ENCODE results near the gene FSTL5. TPM values are rescaled to one million over a fixed set of nuclear protein-coding genes. Genes with fewer than 3 reads are reported as not detected.

FSTL5 gene
- total RNA-seq, 2 donors from 2014 or later, result not detected

DNA sequence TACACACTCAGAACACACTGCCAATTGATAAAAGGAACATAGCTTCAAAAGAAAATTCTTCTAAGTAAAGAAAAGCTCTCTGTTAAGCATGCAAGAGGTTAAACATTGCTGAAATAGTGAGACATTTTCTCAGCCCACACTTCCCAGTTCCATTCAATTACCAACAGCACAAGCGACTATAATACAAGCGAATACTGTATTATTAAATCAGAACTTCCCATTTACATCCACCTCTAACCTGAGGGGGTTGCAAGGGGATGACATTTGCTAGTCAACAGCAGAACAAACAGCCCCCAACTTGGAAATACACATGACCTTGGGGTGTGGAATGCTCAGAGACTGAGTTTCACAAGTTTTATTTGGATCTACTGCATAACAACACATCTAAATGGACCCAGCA is 1.1 kb downstream of the FSTL5 start:
- no peak overlapping the region for H3K4me3 ChIP-seq
- H3K27ac ChIP-seq, result no peak overlapping the region
- no peaks in the 10 kb centered on the region for H3K4me1 ChIP-seq
- no peaks in the 10 kb centered on the region for H3K9me3 ChIP-seq
- peaks cover 0 to 3% of the 10 kb centered on the region in 2 donors for H3K27me3 ChIP-seq
- H3K36me3 ChIP-seq, result no peaks in the 10 kb centered on the region
- TF ChIP-seq, protein P1, sequence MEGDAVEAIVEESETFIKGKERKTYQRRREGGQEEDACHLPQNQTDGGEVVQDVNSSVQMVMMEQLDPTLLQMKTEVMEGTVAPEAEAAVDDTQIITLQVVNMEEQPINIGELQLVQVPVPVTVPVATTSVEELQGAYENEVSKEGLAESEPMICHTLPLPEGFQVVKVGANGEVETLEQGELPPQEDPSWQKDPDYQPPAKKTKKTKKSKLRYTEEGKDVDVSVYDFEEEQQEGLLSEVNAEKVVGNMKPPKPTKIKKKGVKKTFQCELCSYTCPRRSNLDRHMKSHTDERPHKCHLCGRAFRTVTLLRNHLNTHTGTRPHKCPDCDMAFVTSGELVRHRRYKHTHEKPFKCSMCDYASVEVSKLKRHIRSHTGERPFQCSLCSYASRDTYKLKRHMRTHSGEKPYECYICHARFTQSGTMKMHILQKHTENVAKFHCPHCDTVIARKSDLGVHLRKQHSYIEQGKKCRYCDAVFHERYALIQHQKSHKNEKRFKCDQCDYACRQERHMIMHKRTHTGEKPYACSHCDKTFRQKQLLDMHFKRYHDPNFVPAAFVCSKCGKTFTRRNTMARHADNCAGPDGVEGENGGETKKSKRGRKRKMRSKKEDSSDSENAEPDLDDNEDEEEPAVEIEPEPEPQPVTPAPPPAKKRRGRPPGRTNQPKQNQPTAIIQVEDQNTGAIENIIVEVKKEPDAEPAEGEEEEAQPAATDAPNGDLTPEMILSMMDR (IDR thresholded peaks at IDR 0.05), result no peak
- no peak for DNase-seq (ENCODE audit: low spot score)

DNA sequence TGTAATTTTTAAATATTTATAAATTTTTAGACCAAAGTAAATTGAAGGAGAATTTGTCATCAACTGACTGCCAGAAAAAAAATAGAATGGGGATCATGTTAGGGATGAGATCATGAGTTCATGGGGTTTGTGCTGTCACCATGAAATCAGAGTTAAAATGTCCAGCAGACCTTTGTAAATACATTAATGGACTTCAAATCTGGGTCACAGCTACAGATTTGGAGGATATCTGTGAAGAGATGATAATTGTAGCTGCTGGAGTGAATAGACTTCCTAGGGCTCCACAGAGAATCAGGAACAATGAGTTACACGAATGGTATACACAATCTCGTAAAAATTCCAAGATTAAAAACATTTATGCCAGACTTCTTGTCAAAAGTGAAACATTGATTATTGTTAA is 6.6 kb downstream of the FSTL5 start:
- H3K36me3 ChIP-seq, result no peaks in the 10 kb centered on the region
- TF ChIP-seq, protein P1 (IDR thresholded peaks at IDR 0.05), result no peak
- DNase-seq (ENCODE audit: low spot score), result no peak
- H3K27ac ChIP-seq, result no peak overlapping the region
- H3K4me1 ChIP-seq, result no peaks in the 10 kb centered on the region
- no peaks in the 10 kb centered on the region for H3K27me3 ChIP-seq
- H3K4me3 ChIP-seq, result no peak overlapping the region
- H3K9me3 ChIP-seq, result no peaks in the 10 kb centered on the region

DNA sequence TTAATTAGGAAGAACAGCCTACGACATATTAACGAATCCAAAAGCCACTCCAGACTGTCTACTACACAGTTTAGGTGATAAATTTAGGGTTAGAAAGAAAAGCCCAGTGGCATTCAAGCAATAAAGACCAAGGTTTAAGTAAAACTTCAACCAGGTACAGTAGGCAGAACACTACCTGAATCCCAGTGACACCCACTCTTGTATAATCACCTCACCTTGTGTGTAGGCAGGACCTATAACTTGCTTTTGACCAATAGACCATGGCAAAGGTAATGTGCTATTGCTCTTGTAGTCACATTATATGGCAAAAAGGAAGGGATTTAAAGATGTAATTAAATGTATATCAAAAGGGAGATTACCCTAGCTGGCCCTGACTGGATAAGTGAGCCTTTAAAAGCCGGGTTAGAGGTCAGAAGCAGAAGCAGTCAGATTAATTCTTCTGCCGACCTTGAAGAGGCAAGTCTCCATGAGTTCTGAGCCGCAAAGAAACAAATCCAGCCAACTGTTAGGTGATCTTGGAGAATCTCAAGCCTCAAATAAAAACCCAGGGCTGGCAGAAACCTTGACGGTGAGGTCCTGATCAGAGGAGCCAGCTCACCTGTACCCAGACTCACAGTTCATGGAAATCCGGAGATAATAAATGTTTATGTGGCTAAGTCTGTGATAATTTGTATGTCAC is 8.8 kb downstream of the FSTL5 start:
- TF ChIP-seq, protein P1 (IDR thresholded peaks at IDR 0.05), result no peak
- Histone ChIP-seq H3K36me3 (no peaks in the 10 kb centered on the region), H3K27ac (no peak overlapping the region), H3K27me3 (no peaks in the 10 kb centered on the region), H3K9me3 (no peaks in the 10 kb centered on the region), H3K4me3 (no peak overlapping the region), H3K4me1 (no peaks in the 10 kb centered on the region)
- DNase-seq (ENCODE audit: low spot score), result no peak

DNA sequence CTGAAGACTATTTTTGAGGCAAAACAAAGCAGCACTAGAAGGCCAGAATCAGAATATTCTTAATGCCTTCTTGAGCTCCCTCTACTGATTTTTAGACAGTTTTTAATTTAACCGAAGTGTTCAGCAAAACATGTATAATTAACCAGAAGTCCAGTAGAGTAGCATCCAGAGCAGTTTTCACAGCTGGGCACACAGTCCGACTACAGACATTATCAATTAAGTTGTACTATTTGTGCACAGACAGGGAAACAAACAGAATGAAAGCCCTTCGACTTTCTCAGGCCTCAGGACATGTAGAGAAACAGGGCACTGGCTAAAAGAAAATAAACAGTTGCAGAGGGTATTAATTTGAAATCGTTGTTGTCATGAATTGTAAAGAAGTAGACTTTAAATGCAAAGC is 11.9 kb downstream of the FSTL5 start:
- no peaks in the 10 kb centered on the region for H3K36me3 ChIP-seq
- no peak overlapping the region for H3K27ac ChIP-seq
- H3K4me3 ChIP-seq, result no peak overlapping the region
- DNase-seq (ENCODE audit: low spot score), result no peak
- H3K27me3 ChIP-seq, result no peaks in the 10 kb centered on the region
- TF ChIP-seq, protein P1 (IDR thresholded peaks at IDR 0.05), result no peak
- no peaks in the 10 kb centered on the region for H3K9me3 ChIP-seq
- no peaks in the 10 kb centered on the region for H3K4me1 ChIP-seq

DNA sequence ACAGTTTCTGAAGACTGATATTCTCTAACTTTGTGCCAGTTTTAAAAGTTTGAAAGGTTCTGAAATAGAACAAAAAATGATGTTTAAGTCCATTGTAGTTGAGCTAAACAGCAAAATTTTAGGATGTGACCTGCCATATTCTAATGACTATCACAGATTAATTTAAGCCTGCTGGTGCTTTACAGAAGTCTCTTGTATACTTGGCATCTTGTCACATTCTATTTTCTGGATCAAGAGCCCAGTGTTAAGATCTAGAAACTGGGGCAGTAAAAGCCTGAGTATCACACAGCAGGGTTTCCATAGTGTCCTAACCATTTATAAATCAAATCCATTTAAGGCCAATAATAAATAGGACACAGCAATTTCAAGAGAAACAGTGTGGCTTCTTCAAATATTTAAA is 12.4 kb downstream of the FSTL5 start:
- Histone ChIP-seq H3K9me3 (no peaks in the 10 kb centered on the region), H3K4me3 (no peak overlapping the region), H3K27me3 (no peaks in the 10 kb centered on the region), H3K27ac (no peak overlapping the region), H3K36me3 (no peaks in the 10 kb centered on the region), H3K4me1 (no peaks in the 10 kb centered on the region)
- TF ChIP-seq, protein P1 (IDR thresholded peaks at IDR 0.05), result no peak
- DNase-seq (ENCODE audit: low spot score), result no peak

DNA sequence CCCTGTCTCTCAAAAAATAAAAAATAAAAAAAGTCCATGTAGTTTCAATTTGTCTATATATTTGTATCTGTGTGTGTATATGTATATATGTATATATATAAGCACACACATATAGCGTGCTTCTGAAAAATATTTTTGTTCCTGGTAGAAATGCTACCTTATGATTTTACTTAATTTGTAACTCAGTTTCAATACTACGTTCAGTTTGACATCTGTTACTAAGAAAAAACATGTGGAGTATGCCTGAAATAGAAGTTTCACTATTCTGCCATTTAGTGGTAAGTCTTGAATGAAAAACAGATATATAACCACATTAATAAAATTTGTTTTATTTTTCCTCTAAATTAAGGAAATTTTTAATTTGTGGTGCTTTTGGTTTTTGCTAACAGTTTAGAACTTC is 14.2 kb downstream of the FSTL5 start:
- Histone ChIP-seq H3K27me3 (no peaks in the 10 kb centered on the region), H3K27ac (no peak overlapping the region), H3K4me1 (no peaks in the 10 kb centered on the region), H3K4me3 (no peak overlapping the region), H3K9me3 (no peaks in the 10 kb centered on the region), H3K36me3 (no peaks in the 10 kb centered on the region)
- TF ChIP-seq, protein P1 (IDR thresholded peaks at IDR 0.05), result no peak
- no peak for DNase-seq (ENCODE audit: low spot score)
